HCT116 (cell line): Measurements from ENCODE around the gene FOXO6. TPM values are rescaled to one million over a fixed set of nuclear protein-coding genes. Genes with fewer than 3 reads are reported as not detected.
A peak's percentile ranks its signal among the peaks of the same experiment; 100 is the strongest.

Experiments
- ATAC-seq: fragments of 200-7000 bp; cut with Tn5 transposase; 2 replicates; pipeline ENCODE4 v1.9.1; 2020; ENCODE audit warnings: mild to moderate bottlenecking, moderate library complexity
- BruUV-seq: library from RNA; stranded (reverse); fragments of 400-500 nt; replicated peaks from 2 replicates; lab custom pipeline; 2021; lab: Mats Ljungman, UMichigan
- CTCF ChIA-PET: fragments of 300-600 bp; sonication (Branson Sonifier 250); formaldehyde crosslinking; loops from one replicate; lab custom pipeline; 2021; ENCODE audit warnings: antibody characterized with exemption; lab: Charles Lee
- POLR2A ChIA-PET: fragments of 300-600, 350-600 bp; sonication (Branson Sonifier 250); formaldehyde crosslinking; loops from one replicate; lab custom pipeline; 2021; ENCODE audit warnings: antibody characterized with exemption; lab: Charles Lee
- RAD21 ChIA-PET, 2 experiments: fragments of 300-600 bp; sonication (Branson Sonifier 250); formaldehyde crosslinking; loops; one replicate each; lab custom pipeline; 2023; ENCODE audit warnings: low total read pairs in 2 of 2; ENCODE audit not compliant: uncharacterized antibody in 2 of 2, unreplicated experiment in 2 of 2, low non-redundant PET in 1 of 2; lab: Charles Lee
- DNase-seq: peaks from one replicate; pipeline ENCODE4 v3.0.0-alpha.2; 2010; ENCODE audit warnings: low read depth, low spot score
- H2AFZ ChIP-seq: fragments of 200-600 bp; shearing (Covaris generic), sonication (generic); 2 replicates; pipeline ENCODE4 v1.6.1; 2017; ENCODE audit warnings: low read depth, mixed run types, mixed read lengths, antibody characterized with exemption, low read length; ENCODE audit not compliant: poor library complexity, severe bottlenecking
- H3K27ac ChIP-seq: 2 replicates; pipeline ENCODE4 v1.5.1; 2012; ENCODE audit warnings: low read depth, low read length
- H3K27me3 ChIP-seq: fragments of 200-600 bp; sonication (generic); 2 replicates; pipeline ENCODE4 v1.6.1; 2016; ENCODE audit warnings: mixed run types, low read length, mixed read lengths; ENCODE audit not compliant: insufficient read depth
- H3K36me3 ChIP-seq, 2 experiments: fragments of 200-500 bp in 1 of 2; fragments of 200-600 bp in 1 of 2; sonication (Bioruptor generic) in 1 of 2; sonication (generic) in 1 of 2; 2 replicates each; pipeline versions ENCODE4 v1.5.1 to v1.6.1; 2014 to 2016; ENCODE audit warnings: low read length in 2 of 2, inconsistent platforms in 1 of 2, mixed read lengths in 1 of 2, mixed run types in 1 of 2; ENCODE audit not compliant: insufficient read depth in 2 of 2, control insufficient read depth in 1 of 2
- H3K4me1 ChIP-seq, 2 experiments: fragments of 200-600 bp in 1 of 2; sonication (generic) in 1 of 2; 2 replicates each; pipeline versions ENCODE4 v1.5.1 to v1.6.1; 2012 to 2017; ENCODE audit warnings: low read length in 2 of 2, inconsistent platforms in 1 of 2, mild to moderate bottlenecking in 1 of 2, mixed read lengths in 1 of 2, mixed run types in 1 of 2, moderate library complexity in 1 of 2; ENCODE audit not compliant: insufficient read depth in 2 of 2, control insufficient read depth in 1 of 2
- H3K4me2 ChIP-seq: fragments of 200-600 bp; sonication (generic); 2 replicates; pipeline ENCODE4 v1.6.1; 2017; ENCODE audit warnings: mixed run types, low read length, mixed read lengths
- H3K4me3 ChIP-seq, 2 experiments: fragments of 200-600 bp in 1 of 2; sonication (generic) in 1 of 2; replicated peaks in 1 of 2; 2 replicates each; pipeline ENCODE4 v1.5.1; 2011 to 2016; ENCODE audit warnings: low read length in 2 of 2, control low read depth in 1 of 2, low read depth in 1 of 2, mild to moderate bottlenecking in 1 of 2, mixed read lengths in 1 of 2, mixed run types in 1 of 2
- H3K79me2 ChIP-seq: fragments of 200-600 bp; sonication (generic); 2 replicates; pipeline ENCODE4 v1.6.1; 2017; ENCODE audit warnings: mild to moderate bottlenecking, mixed run types, low read length, moderate library complexity, mixed read lengths; ENCODE audit not compliant: insufficient read depth
- H3K9ac ChIP-seq: fragments of 200-600 bp; sonication (generic); 2 replicates; pipeline ENCODE4 v1.6.1; 2016; ENCODE audit warnings: low read length, mixed read lengths
- H3K9me2 ChIP-seq: fragments of 200-600 bp; sonication (generic), shearing (Covaris generic); 2 replicates; pipeline ENCODE4 v1.6.1; 2017; ENCODE audit warnings: mixed run types, mild to moderate bottlenecking, moderate library complexity; ENCODE audit not compliant: insufficient read depth
- H3K9me3 ChIP-seq, 2 experiments: fragments of 200-500 bp in 1 of 2; fragments of 200-600 bp in 1 of 2; sonication (Bioruptor generic) in 1 of 2; sonication (generic) in 1 of 2; 2 replicates each; pipeline ENCODE4 v1.6.1; 2014 to 2017; ENCODE audit warnings: low read length in 2 of 2, mixed read lengths in 2 of 2, inconsistent platforms in 1 of 2, low read depth in 1 of 2, mild to moderate bottlenecking in 1 of 2, mixed run types in 1 of 2, moderate library complexity in 1 of 2; ENCODE audit not compliant: control insufficient read depth in 1 of 2, insufficient read depth in 1 of 2
- H4K20me1 ChIP-seq: fragments of 200-600 bp; sonication (generic), shearing (Covaris generic); 2 replicates; pipeline ENCODE4 v1.6.1; 2017; ENCODE audit warnings: mixed run types, mild to moderate bottlenecking, moderate library complexity; ENCODE audit not compliant: insufficient read depth
- ATF3 ChIP-seq: IDR thresholded peaks from 2 replicates; pipeline ENCODE4 v1.6.1; 2012
- CTCF ChIP-seq, 3 experiments: fragments of 200-600 bp in 1 of 3; sonication (generic) in 1 of 3; IDR thresholded peaks in 2 of 3; conservative IDR thresholded peaks in 1 of 3; 2 replicates each; pipeline ENCODE4 v1.5.1; 2012 to 2017; ENCODE audit warnings: low read depth in 2 of 3, low read length in 2 of 3, antibody characterized with exemption in 1 of 3, borderline replicate concordance in 1 of 3, control low read depth in 1 of 3, mild to moderate bottlenecking in 1 of 3, mixed read lengths in 1 of 3, mixed run types in 1 of 3, moderate library complexity in 1 of 3; ENCODE audit not compliant: insufficient read depth in 1 of 3
- EZH2phosphoT487 ChIP-seq: fragments of 200-600 bp; IDR thresholded peaks from 2 replicates; pipeline ENCODE4 v1.6.1; 2018; ENCODE audit warnings: antibody characterized with exemption, borderline replicate concordance
- POLR2A ChIP-seq: IDR thresholded peaks from 2 replicates; pipeline ENCODE4 v1.7.0; 2011; ENCODE audit warnings: borderline replicate concordance; ENCODE audit not compliant: insufficient read depth, insufficient read length; ENCODE audit errors: extremely low read depth
- RAD21 ChIP-seq: IDR thresholded peaks from 2 replicates; pipeline ENCODE4 v1.6.1; 2012; ENCODE audit warnings: low read depth, mild to moderate bottlenecking
- SIN3A ChIP-seq: IDR thresholded peaks from 2 replicates; pipeline ENCODE4 v1.6.1; 2012; ENCODE audit warnings: low read depth
- TCF7L2 ChIP-seq: IDR thresholded peaks from 2 replicates; pipeline ENCODE4 v1.7.0; 2011; ENCODE audit warnings: borderline replicate concordance, inconsistent platforms; ENCODE audit not compliant: insufficient read depth, insufficient read length; ENCODE audit errors: extremely low read depth
- ZBTB33 ChIP-seq: IDR thresholded peaks from 2 replicates; pipeline ENCODE4 v1.6.1; 2011; ENCODE audit warnings: mild to moderate bottlenecking, low read length, moderate library complexity; ENCODE audit not compliant: insufficient replicate concordance; ENCODE audit errors: extremely low read depth
- ZFX ChIP-seq: fragments of 450-650 bp; IDR thresholded peaks from 2 replicates; pipeline ENCODE4 v1.6.1; 2017
- intact Hi-C: fragments of 100-400 bp; cut with micrococcal nuclease; formaldehyde crosslinking; loops from 2 replicates; pipeline ENCODE4 v1.10.0; 2022
- total RNA-seq: library from RNA; stranded (reverse); gene quantifications from one replicate; pipeline ENCODE4 v1.2.1, GENCODE V29; 2021; ENCODE audit not compliant: unreplicated experiment

Gene FOXO6
- total RNA-seq, 1 experiment from 2014 or later: 7.0 TPM

GRCh38 chr1:41422306-41422705, 61.1 kb downstream of the FOXO6 start:
- Histone ChIP-seq H3K9me3 (no peaks in the 10 kb centered on the region), H3K4me2 (no peak overlapping the region), H3K79me2 (no peaks in the 10 kb centered on the region), H3K9me2 (no peaks in the 10 kb centered on the region), H3K36me3 (no peaks in the 10 kb centered on the region), H3K9ac (no peak overlapping the region), H3K27ac (no peak overlapping the region), H2AFZ (no peak overlapping the region), H3K4me3 (no peak overlapping the region), H4K20me1 (no peaks in the 10 kb centered on the region), H3K4me1 (peaks cover 18 to 38% of the 10 kb centered on the region in 2 experiments; a peak in 3 of 4 replicates), H3K27me3 (no peaks in the 10 kb centered on the region)
- RAD21 ChIA-PET: no interaction called here
- CTCF ChIA-PET: interaction anchor here (1.1 to 1.8 kb wide), 2 partner anchors 48 to 99 kb away, joined by 3 to 13 read pairs; no protein-coding TSS in a partner anchor
- TF ChIP-seq ZFX: no peak
- TF ChIP-seq EZH2phosphoT487: no peak
- no peak for TF ChIP-seq SIN3A
- ATAC-seq (no peak), DNase-seq (no peak)
- POLR2A ChIA-PET: no interaction called here
- BruUV-seq: no TSS peak
- intact Hi-C loops: no loop called here

- DNase-seq (no peak), ATAC-seq (peak; percentile 50)
- Histone ChIP-seq H3K79me2 (no peaks in the 10 kb centered on the region), H3K4me2 (peak overlapping the region; percentile 57), H3K4me3 (peak overlapping the region; percentile 15 to 26), H2AFZ (no peak overlapping the region), H3K9ac (peak overlapping the region; percentile 19; the same call in 1 of the 2 replicates), H3K27me3 (no peaks in the 10 kb centered on the region), H3K4me1 (peaks cover 7 to 25% of the 10 kb centered on the region in 2 experiments; a peak in 3 of 4 replicates), H4K20me1 (no peaks in the 10 kb centered on the region), H3K36me3 (no peaks in the 10 kb centered on the region), H3K9me2 (no peaks in the 10 kb centered on the region), H3K27ac (peak overlapping the region; percentile 16; the same call in 1 of the 2 replicates), H3K9me3 (no peaks in the 10 kb centered on the region)
- ChIA-PET CTCF (interaction anchor here (1.0 to 1.8 kb wide), 11 partner anchors 9 to 155 kb away, joined by 3 to 13 read pairs (median 4); partner anchors contain the start of gene FOXO6), RAD21 (no interaction called here), POLR2A (no interaction called here)
- intact Hi-C loops: no loop called here
- TF ChIP-seq RAD21 (peak; percentile 65), POLR2A (no peak), ZBTB33 (no peak), ATF3 (no peak), TCF7L2 (peak; percentile 43), CTCF (IDR thresholded peaks at IDR 0.05 in 2 of 3, conservative IDR thresholded peaks at IDR 0.05 in 1 of 3; ENCODE audit: borderline replicate concordance in 1 of 3, insufficient read depth in 1 of 3, low read depth in 2 of 3, low read length in 2 of 3) (peak; percentile 63 to 81 (median 64)), ZFX (peak; percentile 29; the same call in 1 of the 2 replicates)
- BruUV-seq: no TSS peak
Measured at GRCh38 chr1:41423511-41424191, 62.4 kb downstream of the FOXO6 start.
